Measurements from ENCODE around the gene C11orf21. TPM values are rescaled to one million over a fixed set of nuclear protein-coding genes. Genes with fewer than 3 reads are reported as not detected.
"Not testable (repeated sequence)": the region's sequence is repeated elsewhere in the genome, so short reads cannot be mapped to it uniquely, and the experiment has no call there.

C11orf21 gene
- total and polyA plus RNA-seq, 5 experiments from 2014 or later, result 13.6 to 115 (median 20.2) TPM

- H3K27me3 Mint-ChIP-seq, result no peaks in the 10 kb centered on the region
Observed at GRCh38 chr11:2290351-2290841, 11.3 kb downstream of the C11orf21 start.

GRCh38 chr11:2289859-2290258 is 11.9 kb downstream of the C11orf21 start:
- peaks cover 0 to 20% (median 8%) of the 10 kb centered on the region in 3 donors for H3K36me3 Mint-ChIP-seq
- H3K27me3 Mint-ChIP-seq, result no peaks in the 10 kb centered on the region
- peak overlapping the region in 4 of 10 donors; percentile 41 to 88 (median 74) for H3K27ac Mint-ChIP-seq
- peak overlapping the region in 1 of 10 donors; percentile 39 for H3K4me3 Mint-ChIP-seq
- peaks cover 0 to 2% (median 0%) of the 10 kb centered on the region in 9 donors for H3K9me3 Mint-ChIP-seq
- ATAC-seq (no peak), DNase-seq (peak in 1 of 10 donors; percentile 45)
- POLR2A ChIA-PET, result interaction anchor here (2.7 kb wide), 1 partner anchor 10 kb away, joined by 16 read pairs; no protein-coding TSS in a partner anchor
- H3K4me1 Mint-ChIP-seq, result peaks cover 38 to 59% (median 48%) of the 10 kb centered on the region in 4 donors

More at GRCh38 chr11:2290351-2290841, 11.3 kb downstream of the C11orf21 start:
- Mint-ChIP-seq H3K9me3 (no peaks in the 10 kb centered on the region), H3K27ac (peak overlapping the region in 1 of 10 donors; percentile 88), H3K4me1 (peaks cover 42 to 64% (median 49%) of the 10 kb centered on the region in 4 donors), H3K36me3 (peaks cover 0 to 15% (median 3%) of the 10 kb centered on the region in 3 donors), H3K4me3 (peak overlapping the region in 1 of 10 donors; percentile 39)
- POLR2A ChIA-PET, result interaction anchor here (2.7 kb wide), 1 partner anchor 9 kb away, joined by 16 read pairs; no protein-coding TSS in a partner anchor
- ATAC-seq, result no peak
- DNase-seq, result peak in 2 of 10 donors; percentile 11 to 16

- POLR2A ChIA-PET, result interaction anchor here (0.6 to 2.7 kb wide), 3 partner anchors 10 to 46 kb away, joined by 3 to 16 read pairs (median 4); no protein-coding TSS in a partner anchor
- peak overlapping the region in 4 of 10 donors; percentile 41 to 87 (median 71) for H3K27ac Mint-ChIP-seq
- H3K4me3 Mint-ChIP-seq, result no peak overlapping the region
- H3K4me1 Mint-ChIP-seq, result peaks cover 33 to 54% (median 45%) of the 10 kb centered on the region in 4 donors
- DNase-seq, result peak in 2 of 10 donors; percentile 6 to 51
- peaks cover 0 to 22% (median 9%) of the 10 kb centered on the region in 3 donors for H3K36me3 Mint-ChIP-seq
- ATAC-seq, result no peak
- no peaks in the 10 kb centered on the region for H3K27me3 Mint-ChIP-seq
- H3K9me3 Mint-ChIP-seq, result peaks cover 0 to 2% (median 0%) of the 10 kb centered on the region in 9 donors
Observed at GRCh38 chr11:2289350-2289749, 12.4 kb downstream of the C11orf21 start.

DNA sequence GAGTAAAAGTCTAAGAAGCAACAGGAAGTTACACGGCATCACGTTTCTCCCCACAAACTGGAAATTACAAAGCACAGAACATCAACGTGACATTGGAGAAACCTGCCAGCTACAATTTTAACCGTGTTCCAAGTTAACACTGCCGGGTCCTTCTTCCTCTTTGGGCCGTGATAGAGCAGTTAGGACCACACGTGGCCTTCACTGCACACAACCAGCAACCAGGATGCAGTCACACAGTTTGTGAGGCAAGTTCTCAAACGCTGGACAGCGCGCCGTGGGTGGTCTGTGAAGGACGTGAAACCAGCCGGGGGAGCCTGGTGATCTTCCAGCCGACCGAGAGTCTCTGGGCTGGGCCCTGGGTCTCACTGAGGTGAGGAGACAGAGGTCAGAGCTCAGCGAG is 14.6 kb downstream of the C11orf21 start:
- POLR2A ChIA-PET, result interaction anchor here (0.8 to 1.6 kb wide), 2 partner anchors 15 to 19 kb away, joined by 3 to 6 read pairs; partner anchors contain the start of genes C11orf21 and TSPAN32
- peaks cover 20 to 35% (median 34%) of the 10 kb centered on the region in 4 donors for H3K4me1 Mint-ChIP-seq
- peak overlapping the region in 7 of 10 donors; percentile 3 to 87 (median 42) for H3K27ac Mint-ChIP-seq
- H3K27me3 Mint-ChIP-seq, result peaks cover 0 to 2% (median 0%) of the 10 kb centered on the region in 5 donors
- peak overlapping the region in 4 of 10 donors; percentile 1 to 28 (median 19) for H3K4me3 Mint-ChIP-seq
- peak in 2 of 10 donors; percentile 11 to 32 for DNase-seq
- H3K36me3 Mint-ChIP-seq, result peaks cover 7 to 22% (median 15%) of the 10 kb centered on the region in 3 donors
- peaks cover 0 to 12% (median 8%) of the 10 kb centered on the region in 9 donors for H3K9me3 Mint-ChIP-seq
- peak in 1 of 2 donors; percentile 22 for ATAC-seq

DNA sequence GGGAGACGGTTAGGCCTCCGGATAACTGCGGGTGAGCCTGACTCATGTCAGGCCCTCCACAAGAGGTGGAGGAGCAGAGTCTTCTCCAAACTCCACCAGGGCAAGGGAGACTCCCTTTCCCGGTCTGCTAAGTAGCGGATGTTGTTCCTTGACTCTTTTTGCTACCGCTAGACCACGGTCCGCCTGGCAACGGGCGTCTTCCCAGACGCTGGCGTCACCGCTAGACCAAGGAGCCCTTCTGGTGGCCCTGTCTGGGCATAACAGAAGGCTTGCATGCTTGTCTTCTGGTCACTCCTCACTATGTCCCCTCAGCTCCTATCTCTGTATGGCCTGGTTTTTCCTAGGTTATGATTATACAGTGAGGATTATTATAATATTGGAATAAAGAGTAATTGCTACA is 15.4 kb downstream of the C11orf21 start:
- Mint-ChIP-seq H3K4me1 (peaks cover 19 to 35% (median 34%) of the 10 kb centered on the region in 4 donors), H3K9me3 (peaks cover 0 to 19% (median 11%) of the 10 kb centered on the region in 9 donors), H3K27ac (peak overlapping the region in 2 of 10 donors; percentile 21 to 79), H3K36me3 (peaks cover 8 to 22% (median 15%) of the 10 kb centered on the region in 3 donors)
- not testable (repeated sequence) for ATAC-seq, H3K27me3 Mint-ChIP-seq, H3K4me3 Mint-ChIP-seq
- POLR2A ChIA-PET, result interaction anchor here (1.6 kb wide), 1 partner anchor 16 kb away, joined by 6 read pairs; the partner anchor contains the start of genes C11orf21 and TSPAN32
- DNase-seq, result peak in 2 of 10 donors; percentile 11 to 35

DNA sequence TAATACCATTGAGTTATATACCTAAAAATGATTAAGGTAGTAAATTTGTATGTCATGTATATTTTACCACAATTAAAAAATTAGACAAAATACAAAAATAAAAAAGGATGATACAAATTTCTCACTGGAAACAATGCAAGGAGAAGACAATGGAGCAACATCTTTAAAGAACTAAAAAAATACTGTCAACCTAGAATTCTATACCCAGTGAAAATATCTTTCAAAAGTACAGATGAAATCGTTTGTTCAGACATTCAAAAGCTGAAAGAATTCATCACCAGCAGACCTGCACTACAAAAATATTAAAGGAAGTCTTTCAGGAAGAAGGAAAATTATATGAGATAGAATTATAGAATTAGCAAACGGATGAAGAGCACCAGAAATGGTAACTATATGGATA is 21.5 kb downstream of the C11orf21 start:
- no peak overlapping the region for H3K4me3 Mint-ChIP-seq
- no peak overlapping the region for H3K27ac Mint-ChIP-seq
- peaks cover 9 to 24% (median 23%) of the 10 kb centered on the region in 3 donors for H3K36me3 Mint-ChIP-seq
- POLR2A ChIA-PET, result interaction anchor here (0.7 to 1.3 kb wide), 2 partner anchors 19 to 29 kb away, joined by 3 to 5 read pairs; no protein-coding TSS in a partner anchor
- H3K4me1 Mint-ChIP-seq, result peaks cover 3 to 7% (median 5%) of the 10 kb centered on the region in 4 donors
- DNase-seq (no peak), ATAC-seq (no peak)
- peaks cover 0 to 8% (median 0%) of the 10 kb centered on the region in 5 donors for H3K27me3 Mint-ChIP-seq
- peaks cover 7 to 52% (median 19%) of the 10 kb centered on the region in 9 donors for H3K9me3 Mint-ChIP-seq

GRCh38 chr11:2277933-2278523 is 23.7 kb downstream of the C11orf21 start:
- ATAC-seq, result no peak
- peak in 2 of 10 donors; percentile 5 to 32 for DNase-seq
- POLR2A ChIA-PET, result no interaction called here
- Mint-ChIP-seq H3K27ac (peak overlapping the region in 2 of 10 donors; percentile 1 to 25), H3K4me3 (no peak overlapping the region), H3K4me1 (peaks cover 0 to 7% (median 5%) of the 10 kb centered on the region in 4 donors), H3K36me3 (peaks cover 3 to 23% (median 15%) of the 10 kb centered on the region in 3 donors), H3K27me3 (peaks cover 0 to 7% (median 0%) of the 10 kb centered on the region in 5 donors), H3K9me3 (peaks cover 7 to 50% (median 19%) of the 10 kb centered on the region in 9 donors)

DNA sequence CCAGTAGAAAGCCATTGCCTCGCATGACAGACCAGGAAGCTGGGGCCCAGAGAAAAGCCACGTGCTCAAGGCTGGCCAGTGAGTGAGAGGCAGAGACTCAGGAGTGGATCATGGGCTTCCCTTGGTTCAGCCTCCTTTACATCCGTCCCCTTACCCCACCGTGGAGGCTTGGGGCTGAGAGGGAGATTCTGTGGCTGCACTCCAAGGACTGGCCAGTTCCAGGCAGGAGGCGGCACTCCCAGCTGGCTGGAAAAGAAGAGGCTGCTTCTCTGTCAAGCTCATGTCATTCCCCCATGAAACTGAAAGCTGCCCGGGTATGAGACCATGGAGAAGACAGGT is 24.7 kb downstream of the C11orf21 start:
- peaks cover 3 to 15% (median 14%) of the 10 kb centered on the region in 3 donors for H3K36me3 Mint-ChIP-seq
- ATAC-seq, result no peak
- DNase-seq, result peak in 1 of 10 donors; percentile 15
- H3K4me3 Mint-ChIP-seq, result no peak overlapping the region
- no peak overlapping the region for H3K27ac Mint-ChIP-seq
- POLR2A ChIA-PET, result no interaction called here
- peaks cover 0 to 7% (median 6%) of the 10 kb centered on the region in 4 donors for H3K4me1 Mint-ChIP-seq
- peaks cover 0 to 10% (median 1%) of the 10 kb centered on the region in 5 donors for H3K27me3 Mint-ChIP-seq
- H3K9me3 Mint-ChIP-seq, result peaks cover 7 to 39% (median 12%) of the 10 kb centered on the region in 9 donors

DNA sequence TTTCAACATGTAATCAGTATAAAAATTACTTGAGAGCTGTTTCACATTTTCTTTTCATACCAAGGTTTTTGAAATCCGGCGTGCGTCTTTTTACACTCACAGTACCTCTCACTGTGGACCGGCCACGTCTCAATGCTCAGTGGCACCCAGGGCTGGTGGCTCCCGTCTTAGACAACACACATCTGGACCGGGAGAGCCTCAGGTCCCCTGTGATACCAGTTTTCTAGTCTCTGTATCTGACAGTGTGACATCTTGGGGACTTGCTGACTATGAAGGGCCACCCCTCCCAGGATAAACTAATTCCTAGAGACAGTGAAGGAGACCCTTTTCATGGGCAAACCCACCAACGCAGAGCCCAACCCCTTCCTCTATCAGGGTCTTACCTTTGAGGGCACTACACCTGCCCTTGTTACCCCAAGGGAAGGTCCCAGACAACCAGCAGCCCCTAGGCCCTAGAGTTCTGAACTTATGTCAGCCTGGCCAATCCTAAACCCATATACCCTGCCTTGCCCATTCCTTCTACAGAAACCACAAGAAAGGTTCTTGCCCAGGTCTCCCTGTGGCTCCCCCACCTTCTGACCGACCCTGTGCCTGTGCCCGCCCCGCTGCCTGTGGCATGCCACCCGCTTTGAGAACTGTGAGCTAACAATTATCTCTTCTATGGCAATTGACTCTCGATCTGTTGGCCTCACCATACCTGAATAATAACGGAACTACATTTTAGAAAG is 25.3 kb downstream of the C11orf21 start:
- POLR2A ChIA-PET, result no interaction called here
- Mint-ChIP-seq H3K4me3 (no peak overlapping the region), H3K27me3 (peaks cover 0 to 11% (median 1%) of the 10 kb centered on the region in 5 donors), H3K9me3 (peaks cover 5 to 34% (median 10%) of the 10 kb centered on the region in 9 donors), H3K4me1 (peaks cover 0 to 10% (median 6%) of the 10 kb centered on the region in 4 donors), H3K27ac (no peak overlapping the region), H3K36me3 (peaks cover 3 to 15% (median 14%) of the 10 kb centered on the region in 3 donors)
- ATAC-seq (no peak), DNase-seq (peak in 1 of 10 donors; percentile 10)

DNA sequence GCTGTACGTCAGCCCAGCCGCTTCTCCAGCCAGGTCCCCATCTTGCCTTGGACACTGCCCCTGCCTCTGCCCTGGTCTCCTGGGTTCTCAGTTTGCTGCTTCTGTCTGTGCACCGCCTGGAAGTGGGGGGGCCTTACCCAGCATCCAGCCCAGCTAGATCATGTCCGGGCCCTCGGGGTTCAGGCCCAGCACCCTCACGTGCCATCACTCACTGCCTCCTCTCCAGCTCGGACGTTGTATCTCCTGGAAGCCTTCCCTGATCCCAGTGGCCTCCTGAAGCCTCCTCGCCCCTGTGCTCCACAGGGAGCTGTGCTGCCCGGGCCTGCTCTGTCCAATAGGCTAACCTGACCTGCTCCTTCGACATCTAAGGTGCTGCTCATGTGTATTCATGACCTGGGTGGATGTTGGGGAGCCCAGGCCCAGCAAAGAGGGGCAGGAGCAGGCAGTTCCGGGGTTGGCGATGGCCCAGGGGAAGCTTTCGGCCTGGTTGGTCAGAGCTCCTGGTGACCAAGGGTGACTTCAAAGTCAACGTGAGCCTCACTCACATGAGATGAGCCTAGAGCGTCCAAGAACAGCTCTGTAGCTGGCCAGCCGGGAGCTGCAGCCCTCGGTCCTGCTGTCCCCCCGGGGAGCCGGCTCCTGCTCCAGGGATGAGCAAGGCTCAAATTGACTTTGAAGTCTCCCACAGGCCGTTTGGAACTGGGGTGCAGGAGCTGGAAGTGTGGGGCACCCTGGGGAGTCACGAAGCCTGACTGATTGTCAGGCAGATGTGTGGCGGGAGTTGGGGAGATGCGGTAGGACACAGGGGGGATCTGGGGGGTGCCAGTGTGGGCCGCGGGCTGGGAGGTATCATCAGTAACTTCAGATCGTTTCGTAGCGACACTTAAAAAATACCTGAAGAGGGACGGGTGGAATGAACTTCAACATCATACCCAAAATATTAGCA is 26.1 kb downstream of the C11orf21 start:
- POLR2A ChIA-PET, result no interaction called here
- DNase-seq, result peak in 1 of 10 donors; percentile 58

DNA sequence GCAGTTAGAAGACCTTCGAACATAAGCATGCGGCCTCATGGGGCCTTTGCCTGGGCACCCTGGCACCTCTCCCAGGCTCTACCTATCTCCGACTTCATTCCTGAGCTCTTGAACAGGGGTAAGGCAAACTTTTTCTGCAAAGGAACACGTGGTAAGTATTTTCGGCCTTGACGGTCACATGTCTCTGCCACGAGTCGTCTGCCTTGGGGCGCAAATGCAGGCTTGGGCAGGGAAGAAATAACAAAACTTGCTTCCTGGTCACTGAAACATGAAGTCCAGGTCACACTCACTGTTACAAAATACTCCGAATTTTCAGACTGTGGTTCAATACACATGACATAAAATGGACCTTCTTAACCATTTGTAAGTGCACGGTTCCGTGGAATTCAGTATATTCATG is 27.9 kb downstream of the C11orf21 start:
- POLR2A ChIA-PET, result no interaction called here
- H3K9me3 Mint-ChIP-seq, result peaks cover 0 to 11% (median under 1%) of the 10 kb centered on the region in 9 donors

More for the DNA sequence above, 26.1 kb downstream of the C11orf21 start:
- H3K36me3 Mint-ChIP-seq, result peaks cover 3 to 15% (median 14%) of the 10 kb centered on the region in 3 donors
- H3K27me3 Mint-ChIP-seq, result peaks cover 0 to 12% (median 1%) of the 10 kb centered on the region in 5 donors
- H3K4me1 Mint-ChIP-seq, result peaks cover under 1 to 11% (median 7%) of the 10 kb centered on the region in 4 donors
- no peak overlapping the region for H3K4me3 Mint-ChIP-seq
- no peak for ATAC-seq
- no peak overlapping the region for H3K27ac Mint-ChIP-seq
- H3K9me3 Mint-ChIP-seq, result peaks cover 0 to 28% (median 10%) of the 10 kb centered on the region in 9 donors

More for the DNA sequence above, 27.9 kb downstream of the C11orf21 start:
- Mint-ChIP-seq H3K4me3 (no peak overlapping the region), H3K27ac (no peak overlapping the region), H3K36me3 (peaks cover 0 to 7% (median 0%) of the 10 kb centered on the region in 3 donors), H3K4me1 (peaks cover 3 to 14% (median 8%) of the 10 kb centered on the region in 4 donors), H3K27me3 (peaks cover 0 to 15% (median 3%) of the 10 kb centered on the region in 5 donors)
- ATAC-seq, result no peak
- peak in 1 of 10 donors; percentile 4 for DNase-seq
